GM12878 (cell line): ENCODE results near the gene IRAK2. TPM values are rescaled to one million over a fixed set of nuclear protein-coding genes. Genes with fewer than 3 reads are reported as not detected.

Experiments
- BMI1 ChIP-seq: fragments of 450-650 bp; IDR thresholded peaks from 2 replicates; pipeline ENCODE4 v1.6.1; 2016; ENCODE audit warnings: mild to moderate bottlenecking, moderate library complexity, borderline replicate concordance
- CBFB ChIP-seq: IDR thresholded peaks from 2 replicates; pipeline ENCODE4 v1.6.1; 2016; ENCODE audit warnings: antibody characterized with exemption, low read depth
- CBX3 ChIP-seq: fragments of 200-600 bp; sonication (generic); IDR thresholded peaks from 2 replicates; pipeline ENCODE4 v1.6.1; 2016; ENCODE audit warnings: low read depth, borderline replicate concordance
- CREM ChIP-seq: IDR thresholded peaks from 2 replicates; pipeline ENCODE4 v1.6.1; 2014; ENCODE audit warnings: antibody characterized with exemption, low read depth
- EGR1 ChIP-seq, 2 experiments: IDR thresholded peaks; 1 replicate in 1 of 2; 2 replicates in 1 of 2; pipeline ENCODE4 v1.6.1; 2011 to 2012; ENCODE audit warnings: low read depth in 2 of 2, low read length in 2 of 2, borderline replicate concordance in 1 of 2, mild to moderate bottlenecking in 1 of 2, moderate library complexity in 1 of 2
- IKZF2 ChIP-seq, 2 experiments: fragments of 450-650 bp; IDR thresholded peaks; 2 replicates each; pipeline ENCODE4 v1.6.1; 2017; ENCODE audit warnings: mild to moderate bottlenecking in 2 of 2, moderate library complexity in 2 of 2
- JUNB ChIP-seq: IDR thresholded peaks from 2 replicates; pipeline ENCODE4 v1.6.1; 2016; ENCODE audit warnings: antibody characterized with exemption, mild to moderate bottlenecking
- LARP7 ChIP-seq: fragments of 450-650 bp; IDR thresholded peaks from 2 replicates; pipeline ENCODE4 v1.6.1; 2017; ENCODE audit warnings: mild to moderate bottlenecking
- MEF2B ChIP-seq: fragments of 450-650 bp; IDR thresholded peaks from 2 replicates; pipeline ENCODE4 v1.6.1; 2018; ENCODE audit warnings: mild to moderate bottlenecking, moderate library complexity; ENCODE audit not compliant: partially characterized antibody, poor library complexity, severe bottlenecking
- MYB ChIP-seq: fragments of 150-350 bp; IDR thresholded peaks from 2 replicates; pipeline ENCODE4 v1.6.1; 2014; ENCODE audit warnings: mild to moderate bottlenecking, low read depth, low read length, borderline replicate concordance
- POLR2AphosphoS5 ChIP-seq: IDR thresholded peaks from 2 replicates; pipeline ENCODE4 v1.6.1; 2011; ENCODE audit warnings: mild to moderate bottlenecking, low read length, inconsistent platforms
- SUZ12 ChIP-seq: fragments of 200-600 bp; sonication (generic); IDR thresholded peaks from one replicate; pipeline ENCODE4 v1.6.1; 2018; ENCODE audit warnings: antibody characterized with exemption, mild to moderate bottlenecking; ENCODE audit not compliant: unreplicated experiment
- TARDBP ChIP-seq: IDR thresholded peaks from 2 replicates; pipeline ENCODE4 v1.6.1; 2016; ENCODE audit warnings: borderline replicate concordance
- ZZZ3 ChIP-seq: IDR thresholded peaks from 2 replicates; pipeline ENCODE4 v1.6.1; 2011; ENCODE audit warnings: low read depth; ENCODE audit not compliant: control insufficient read depth, insufficient read length
- polyA plus RNA-seq, 11 experiments: library from polyadenylated mRNA; depleted of rRNA in 4 of 11; unstranded in 6 of 11; stranded (reverse) in 5 of 11; fragments of >200 nt; fragmentation: Nextera tagmentation in 4 of 11; fragmentation: Illumina TruSeq in 1 of 11; extraction: Ambion mirVana in 4 of 11; extraction: Trizol in 1 of 11; gene quantifications; 1 replicate in 1 of 11; 2 replicates in 10 of 11; pipeline versions ENCODE4 v1.2.1 to v1.2.3, GENCODE V29; 2011 to 2016; ENCODE audit warnings: inconsistent platforms in 2 of 11, missing spikeins in 2 of 11, low read depth in 1 of 11
- total RNA-seq, 4 experiments: library from RNA; depleted of rRNA in 3 of 4; stranded (reverse); fragments of >200 nt in 3 of 4; fragmentation: Illumina TruSeq in 1 of 4; extraction: Trizol in 1 of 4; gene quantifications; 2 replicates each; pipeline versions ENCODE4 v1.2.1 to v1.2.3, GENCODE V29; 2013 to 2021
- TF ChIP-seq, protein P1 (sequence below): fragments of 450-650 bp; IDR thresholded peaks from 2 replicates; pipeline ENCODE4 v1.6.1; 2017; ENCODE audit warnings: mild to moderate bottlenecking, moderate library complexity
- TF ChIP-seq, protein P2 (sequence below): IDR thresholded peaks from 2 replicates; pipeline ENCODE4 v1.6.1; 2011; ENCODE audit warnings: low read depth, mild to moderate bottlenecking, low read length, moderate library complexity, borderline replicate concordance; ENCODE audit errors: extremely low read depth
- TF ChIP-seq, protein P3 (sequence below): fragments of 450-650 bp; formaldehyde crosslinking; IDR thresholded peaks from 2 replicates; pipeline ENCODE4 v1.4.0; 2020; ENCODE audit warnings: mild to moderate bottlenecking, moderate library complexity

The IRAK2 gene
- total and polyA plus RNA-seq, 10 of the 15 experiments (the other 5 are each of a cell fraction or from before 2014, with no cell fraction given), result 0.48 to 5.7 (median 4.5) TPM

DNA sequence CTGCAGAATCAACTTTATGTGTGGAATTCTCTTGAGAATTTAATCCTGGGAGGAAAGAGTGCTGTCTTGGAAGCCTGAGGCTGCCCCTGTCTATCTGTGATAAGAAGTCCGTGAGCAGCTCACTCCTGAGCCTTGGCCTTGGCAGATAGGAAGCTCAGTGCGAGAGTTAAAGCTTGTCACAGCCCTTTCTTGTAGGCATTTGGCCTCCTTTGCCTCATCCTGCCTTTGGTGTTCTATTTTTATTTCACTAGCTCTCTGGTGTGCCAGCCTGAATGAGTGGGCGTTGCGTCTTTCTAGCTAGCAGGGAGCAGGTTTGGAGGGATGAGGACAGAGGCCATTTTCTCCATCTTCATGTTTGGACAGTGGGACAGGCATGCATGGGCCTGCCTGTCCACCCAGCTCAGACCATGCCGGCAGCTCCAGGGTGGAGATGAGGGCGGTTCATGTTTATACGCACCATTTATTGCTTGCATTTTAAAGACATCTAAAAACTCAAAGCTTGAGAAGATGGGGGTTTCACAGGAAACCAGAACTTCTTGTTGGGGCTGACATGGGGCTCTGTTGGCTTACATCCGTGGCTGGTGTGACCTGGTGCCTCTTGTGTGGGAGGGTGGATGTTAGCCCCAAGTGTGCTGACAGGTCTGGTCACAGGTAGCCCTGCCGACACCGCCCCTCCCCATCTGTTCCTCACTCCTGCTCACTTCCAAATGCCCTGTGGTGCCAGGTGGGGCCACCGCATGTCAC, 29.8 kb downstream of the IRAK2 start (continued):
- 0 out of 2 replicates have a peak, but pooled peaks have one; percentile 31 for TF ChIP-seq LARP7
- TF ChIP-seq IKZF2 (IDR thresholded peaks at IDR 0.05), result peak in 1 of 2 experiments; percentile 31; a peak in 2 of 4 replicates
- peak; percentile 53 for TF ChIP-seq MEF2B
- TF ChIP-seq, protein P1, sequence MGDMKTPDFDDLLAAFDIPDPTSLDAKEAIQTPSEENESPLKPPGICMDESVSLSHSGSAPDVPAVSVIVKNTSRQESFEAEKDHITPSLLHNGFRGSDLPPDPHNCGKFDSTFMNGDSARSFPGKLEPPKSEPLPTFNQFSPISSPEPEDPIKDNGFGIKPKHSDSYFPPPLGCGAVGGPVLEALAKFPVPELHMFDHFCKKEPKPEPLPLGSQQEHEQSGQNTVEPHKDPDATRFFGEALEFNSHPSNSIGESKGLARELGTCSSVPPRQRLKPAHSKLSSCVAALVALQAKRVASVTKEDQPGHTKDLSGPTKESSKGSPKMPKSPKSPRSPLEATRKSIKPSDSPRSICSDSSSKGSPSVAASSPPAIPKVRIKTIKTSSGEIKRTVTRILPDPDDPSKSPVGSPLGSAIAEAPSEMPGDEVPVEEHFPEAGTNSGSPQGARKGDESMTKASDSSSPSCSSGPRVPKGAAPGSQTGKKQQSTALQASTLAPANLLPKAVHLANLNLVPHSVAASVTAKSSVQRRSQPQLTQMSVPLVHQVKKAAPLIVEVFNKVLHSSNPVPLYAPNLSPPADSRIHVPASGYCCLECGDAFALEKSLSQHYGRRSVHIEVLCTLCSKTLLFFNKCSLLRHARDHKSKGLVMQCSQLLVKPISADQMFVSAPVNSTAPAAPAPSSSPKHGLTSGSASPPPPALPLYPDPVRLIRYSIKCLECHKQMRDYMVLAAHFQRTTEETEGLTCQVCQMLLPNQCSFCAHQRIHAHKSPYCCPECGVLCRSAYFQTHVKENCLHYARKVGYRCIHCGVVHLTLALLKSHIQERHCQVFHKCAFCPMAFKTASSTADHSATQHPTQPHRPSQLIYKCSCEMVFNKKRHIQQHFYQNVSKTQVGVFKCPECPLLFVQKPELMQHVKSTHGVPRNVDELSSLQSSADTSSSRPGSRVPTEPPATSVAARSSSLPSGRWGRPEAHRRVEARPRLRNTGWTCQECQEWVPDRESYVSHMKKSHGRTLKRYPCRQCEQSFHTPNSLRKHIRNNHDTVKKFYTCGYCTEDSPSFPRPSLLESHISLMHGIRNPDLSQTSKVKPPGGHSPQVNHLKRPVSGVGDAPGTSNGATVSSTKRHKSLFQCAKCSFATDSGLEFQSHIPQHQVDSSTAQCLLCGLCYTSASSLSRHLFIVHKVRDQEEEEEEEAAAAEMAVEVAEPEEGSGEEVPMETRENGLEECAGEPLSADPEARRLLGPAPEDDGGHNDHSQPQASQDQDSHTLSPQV, result peak; percentile 54
- TF ChIP-seq, protein P2, sequence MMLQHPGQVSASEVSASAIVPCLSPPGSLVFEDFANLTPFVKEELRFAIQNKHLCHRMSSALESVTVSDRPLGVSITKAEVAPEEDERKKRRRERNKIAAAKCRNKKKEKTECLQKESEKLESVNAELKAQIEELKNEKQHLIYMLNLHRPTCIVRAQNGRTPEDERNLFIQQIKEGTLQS, result no peak
- TF ChIP-seq BMI1, result no peak
- TF ChIP-seq JUNB, result no peak
- TF ChIP-seq MYB, result no peak
- TF ChIP-seq, protein P3, sequence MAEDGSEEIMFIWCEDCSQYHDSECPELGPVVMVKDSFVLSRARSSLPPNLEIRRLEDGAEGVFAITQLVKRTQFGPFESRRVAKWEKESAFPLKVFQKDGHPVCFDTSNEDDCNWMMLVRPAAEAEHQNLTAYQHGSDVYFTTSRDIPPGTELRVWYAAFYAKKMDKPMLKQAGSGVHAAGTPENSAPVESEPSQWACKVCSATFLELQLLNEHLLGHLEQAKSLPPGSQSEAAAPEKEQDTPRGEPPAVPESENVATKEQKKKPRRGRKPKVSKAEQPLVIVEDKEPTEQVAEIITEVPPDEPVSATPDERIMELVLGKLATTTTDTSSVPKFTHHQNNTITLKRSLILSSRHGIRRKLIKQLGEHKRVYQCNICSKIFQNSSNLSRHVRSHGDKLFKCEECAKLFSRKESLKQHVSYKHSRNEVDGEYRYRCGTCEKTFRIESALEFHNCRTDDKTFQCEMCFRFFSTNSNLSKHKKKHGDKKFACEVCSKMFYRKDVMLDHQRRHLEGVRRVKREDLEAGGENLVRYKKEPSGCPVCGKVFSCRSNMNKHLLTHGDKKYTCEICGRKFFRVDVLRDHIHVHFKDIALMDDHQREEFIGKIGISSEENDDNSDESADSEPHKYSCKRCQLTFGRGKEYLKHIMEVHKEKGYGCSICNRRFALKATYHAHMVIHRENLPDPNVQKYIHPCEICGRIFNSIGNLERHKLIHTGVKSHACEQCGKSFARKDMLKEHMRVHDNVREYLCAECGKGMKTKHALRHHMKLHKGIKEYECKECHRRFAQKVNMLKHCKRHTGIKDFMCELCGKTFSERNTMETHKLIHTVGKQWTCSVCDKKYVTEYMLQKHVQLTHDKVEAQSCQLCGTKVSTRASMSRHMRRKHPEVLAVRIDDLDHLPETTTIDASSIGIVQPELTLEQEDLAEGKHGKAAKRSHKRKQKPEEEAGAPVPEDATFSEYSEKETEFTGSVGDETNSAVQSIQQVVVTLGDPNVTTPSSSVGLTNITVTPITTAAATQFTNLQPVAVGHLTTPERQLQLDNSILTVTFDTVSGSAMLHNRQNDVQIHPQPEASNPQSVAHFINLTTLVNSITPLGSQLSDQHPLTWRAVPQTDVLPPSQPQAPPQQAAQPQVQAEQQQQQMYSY (CRISPR knock-in tag), result no peak
- TF ChIP-seq TARDBP, result 0 out of 2 replicates have a peak, but pooled peaks have one; percentile 36
- peak in 1 of 2 experiments; percentile 67; a peak in 2 of 3 replicates for TF ChIP-seq EGR1 (IDR thresholded peaks at IDR 0.05; ENCODE audit: borderline replicate concordance in 1 of 2, low read depth in 2 of 2, low read length in 2 of 2)
- no peak for TF ChIP-seq CBX3
- TF ChIP-seq SUZ12, result no peak
- TF ChIP-seq POLR2AphosphoS5, result peak; percentile 21; the same call in 1 of the 2 replicates
- no peak for TF ChIP-seq ZZZ3
- peak; percentile 41 for TF ChIP-seq CREM
- TF ChIP-seq CBFB, result peak; percentile 26; the same call in 1 of the 2 replicates
